PC-3 (cell line): Measurements from ENCODE around the gene SRRT. TPM values are rescaled to one million over a fixed set of nuclear protein-coding genes. Genes with fewer than 3 reads are reported as not detected.

Experiments
- ATAC-seq: fragments of 200-7000 bp; cut with Tn5 transposase; 2 replicates; pipeline ENCODE4 v1.9.1; 2020; ENCODE audit warnings: mild to moderate bottlenecking, moderate library complexity
- BruUV-seq: library from RNA; stranded (reverse); fragments of 400-500 nt; replicated peaks from 2 replicates; lab custom pipeline; 2021; lab: Mats Ljungman, UMichigan
- CTCF ChIA-PET: fragments of 300-600 bp; sonication (Branson Sonifier 250); formaldehyde crosslinking; loops from one replicate; lab custom pipeline; 2022; ENCODE audit warnings: antibody characterized with exemption; lab: Charles Lee
- POLR2A ChIA-PET: fragments of 300-600 bp; sonication (Branson Sonifier 250); formaldehyde crosslinking; loops from one replicate; lab custom pipeline; 2022; ENCODE audit warnings: antibody characterized with exemption; ENCODE audit not compliant: unreplicated experiment; lab: Charles Lee
- DNase-seq: peaks from one replicate; pipeline ENCODE4 v3.0.0-alpha.2; 2015
- H2AFZ ChIP-seq: fragments of 300-600 bp; sonication (generic); 2 replicates; pipeline ENCODE4 v1.6.0; 2016; ENCODE audit warnings: antibody characterized with exemption, low read length
- H3F3A ChIP-seq: fragments of 300-600 bp; sonication (generic); one replicate; pipeline ENCODE4 v1.6.0; 2017; ENCODE audit warnings: antibody characterized with exemption, low read length, control low read depth, mild to moderate bottlenecking; ENCODE audit not compliant: unreplicated experiment
- H3K27ac ChIP-seq: fragments of 300-600 bp; sonication (generic); 2 replicates; pipeline ENCODE4 v1.5.1; 2016; ENCODE audit warnings: mild to moderate bottlenecking, low read length
- H3K27me3 ChIP-seq: fragments of 300-600 bp; sonication (generic); 2 replicates; pipeline ENCODE4 v1.6.1; 2016; ENCODE audit warnings: low read length, mixed read lengths
- H3K36me3 ChIP-seq: fragments of 300-600 bp; sonication (generic); 2 replicates; pipeline ENCODE4 v1.6.1; 2016; ENCODE audit warnings: low read depth, mixed run types, low read length, mixed read lengths
- H3K4me1 ChIP-seq: fragments of 300-600 bp; sonication (generic); 2 replicates; pipeline ENCODE4 v1.5.1; 2016; ENCODE audit warnings: low read length; ENCODE audit not compliant: insufficient read depth
- H3K4me2 ChIP-seq: fragments of 300-600 bp; sonication (generic); 2 replicates; pipeline ENCODE4 v1.6.0; 2016; ENCODE audit warnings: low read length
- H3K4me3 ChIP-seq: fragments of 300-600 bp; sonication (generic); 2 replicates; pipeline ENCODE4 v1.5.1; 2016; ENCODE audit warnings: mild to moderate bottlenecking, low read length, mixed read lengths
- H3K79me2 ChIP-seq: fragments of 300-600 bp; sonication (generic); 2 replicates; pipeline ENCODE4 v1.6.1; 2017; ENCODE audit warnings: low read length, mixed read lengths
- H3K9ac ChIP-seq: fragments of 300-600 bp; sonication (generic); 2 replicates; pipeline ENCODE4 v1.6.0; 2016; ENCODE audit warnings: mild to moderate bottlenecking, low read length
- H3K9me2 ChIP-seq: fragments of 300-600 bp; sonication (generic); replicated peaks from 2 replicates; pipeline ENCODE4 v1.6.1; 2016; ENCODE audit warnings: mixed run types, low read length, mixed read lengths
- H3K9me3 ChIP-seq: fragments of 300-600 bp; sonication (generic); 2 replicates; pipeline ENCODE4 v1.6.1; 2016; ENCODE audit warnings: low read length, mixed read lengths
- H4K20me1 ChIP-seq: fragments of 300-600 bp; sonication (generic); 2 replicates; pipeline ENCODE4 v1.6.1; 2016; ENCODE audit warnings: low read length, mixed read lengths
- CTCF ChIP-seq: fragments of 300-600 bp; sonication (generic); conservative IDR thresholded peaks from 2 replicates; pipeline ENCODE4 v1.5.1; 2017; ENCODE audit warnings: antibody characterized with exemption, low read depth, mild to moderate bottlenecking, low read length
- EZH2 ChIP-seq: fragments of 300-600 bp; sonication (generic); IDR thresholded peaks from one replicate; pipeline ENCODE4 v1.6.1; 2017; ENCODE audit warnings: antibody characterized with exemption, mild to moderate bottlenecking, low read length; ENCODE audit not compliant: unreplicated experiment
- EZH2phosphoT487 ChIP-seq: fragments of 300-600 bp; sonication (generic); IDR thresholded peaks from 2 replicates; pipeline ENCODE4 v1.6.1; 2018; ENCODE audit warnings: mild to moderate bottlenecking, antibody characterized with exemption, low read length, borderline replicate concordance
- intact Hi-C: fragments of 100-400 bp; cut with micrococcal nuclease; formaldehyde crosslinking; loops from 2 replicates; pipeline ENCODE4 v1.9.0; 2023
- total RNA-seq: library from RNA; depleted of rRNA; stranded (reverse); fragments of >200 nt; gene quantifications from 2 replicates; pipeline ENCODE4 v1.2.3, GENCODE V29; 2014

Gene SRRT
- total RNA-seq, 1 experiment from 2014 or later, result 177 TPM

GRCh38 chr7:100891568-100892247 is 16.8 kb downstream of the SRRT start:
- H3K4me2 ChIP-seq, result peak overlapping the region; percentile 95
- ChIA-PET CTCF (interaction anchor here (0.6 kb wide), 2 partner anchors 165 to 185 kb away, joined by 3 read pairs; no protein-coding TSS in a partner anchor), POLR2A (interaction anchor here (0.6 kb wide), 2 partner anchors 212 to 352 kb away, joined by 3 to 5 read pairs; no protein-coding TSS in a partner anchor)
- peak overlapping the region; percentile 89 for H3K27ac ChIP-seq
- peaks cover 27% of the 10 kb centered on the region for H3K79me2 ChIP-seq
- H3K9ac ChIP-seq, result no peak overlapping the region
- H3K27me3 ChIP-seq, result peaks cover 16% of the 10 kb centered on the region
- H2AFZ ChIP-seq, result no peak overlapping the region
- no peaks in the 10 kb centered on the region for H3K9me3 ChIP-seq
- no peaks in the 10 kb centered on the region for H3F3A ChIP-seq
- H3K9me2 ChIP-seq, result no peaks in the 10 kb centered on the region
- H4K20me1 ChIP-seq, result no peaks in the 10 kb centered on the region
- intact Hi-C loops, result loop anchor here (10.0 kb wide), 1 partner anchor 243 kb away; no protein-coding TSS in a partner anchor
- H3K4me1 ChIP-seq, result peaks cover 41% of the 10 kb centered on the region
- peaks cover 19% of the 10 kb centered on the region; the same call in 1 of the 2 replicates for H3K36me3 ChIP-seq
- H3K4me3 ChIP-seq, result no peak overlapping the region
- no peak for TF ChIP-seq CTCF
- no peak for TF ChIP-seq EZH2phosphoT487
- no peak for TF ChIP-seq EZH2
- BruUV-seq, result no TSS peak
- peak; percentile 4; the same call in 1 of the 2 replicates for ATAC-seq
- peak; percentile 80 for DNase-seq

- H3K4me3 ChIP-seq, result no peak overlapping the region
- DNase-seq (no peak), ATAC-seq (no peak)
- H3K4me2 ChIP-seq, result no peak overlapping the region
- H3F3A ChIP-seq, result no peaks in the 10 kb centered on the region
- no peaks in the 10 kb centered on the region for H3K9me2 ChIP-seq
- peaks cover 17% of the 10 kb centered on the region for H3K27me3 ChIP-seq
- TF ChIP-seq EZH2 (no peak), CTCF (no peak), EZH2phosphoT487 (no peak)
- no peak overlapping the region for H2AFZ ChIP-seq
- H3K36me3 ChIP-seq, result peaks cover 10% of the 10 kb centered on the region; the same call in 1 of the 2 replicates
- no peaks in the 10 kb centered on the region for H4K20me1 ChIP-seq
- CTCF ChIA-PET, result no interaction called here
- POLR2A ChIA-PET, result no interaction called here
- intact Hi-C loops, result loop anchor here (10.0 kb wide), 1 partner anchor 242 kb away; no protein-coding TSS in a partner anchor
- H3K4me1 ChIP-seq, result peaks cover 41% of the 10 kb centered on the region
- H3K27ac ChIP-seq, result no peak overlapping the region
- H3K9me3 ChIP-seq, result no peaks in the 10 kb centered on the region
- peaks cover 18% of the 10 kb centered on the region for H3K79me2 ChIP-seq
- BruUV-seq, result no TSS peak
- H3K9ac ChIP-seq, result no peak overlapping the region
Observed at GRCh38 chr7:100892364-100893317, 17.7 kb downstream of the SRRT start.
